ENCODE measurements around the gene TRIM17. TPM values are rescaled to one million over a fixed set of nuclear protein-coding genes. Genes with fewer than 3 reads are reported as not detected.

Gene TRIM17
- total and polyA plus RNA-seq, 2 of the 13 experiments (the other 11 are each of a cell fraction or from before 2014, with no cell fraction given): 0.32 to 0.64 TPM

GRCh38 chr1:228400692-228401454, 15.8 kb downstream of the TRIM17 start:
- no peak overlapping the region for H3K9ac ChIP-seq (ENCODE audit: insufficient read depth, low read depth, low read length)
- ChIA-PET CTCF (ENCODE audit: low intra/inter-chr PET ratio, low total read pairs) (no interaction called here), POLR2A (no interaction called here)
- no peak overlapping the region for H3K27ac ChIP-seq (ENCODE audit: extremely low read length, insufficient read depth, low read length)
- no TSS peak for BruUV-seq (replicated peaks)
- no peak for DNase-seq (ENCODE audit: low spot score)
- H3K4me3 ChIP-seq (replicated peaks in 1 of 3; ENCODE audit: insufficient read depth in 1 of 3, low read depth in 2 of 3, low read length in 3 of 3): no peak overlapping the region
- no peak overlapping the region for H3K4me2 ChIP-seq (ENCODE audit: low read depth, low read length)
- H3K36me3 ChIP-seq (replicated peaks in 1 of 2; ENCODE audit: control insufficient read depth in 1 of 2, insufficient read depth in 2 of 2, low read length in 2 of 2): peaks cover 20 to 57% of the 10 kb centered on the region in 2 experiments
- no peaks in the 10 kb centered on the region; a peak in 1 of 5 replicates for H3K27me3 ChIP-seq (ENCODE audit: control insufficient read depth in 1 of 2, insufficient read depth in 2 of 2, low read length in 2 of 2)
- WGBS (ENCODE audit: low lambda C conversion rate): 98% methylated on average over 14 of the region's 19 CpGs
- FAIRE-seq: no peak
- H3K4me1 ChIP-seq (ENCODE audit: insufficient read depth, low read length): peaks cover 32% of the 10 kb centered on the region
- in situ Hi-C loops (cut with HindIII; ENCODE audit: extremely low pct_ligation_motif_present, low pct_unique_long_range_greater_than_20kb): no loop called here
- intact Hi-C loops (cut with micrococcal nuclease; ENCODE audit: unreplicated experiment): no loop called here
- peaks cover 33% of the 10 kb centered on the region for H3K79me2 ChIP-seq (ENCODE audit: insufficient read depth, low read length)
- no peak overlapping the region for H2AFZ ChIP-seq (ENCODE audit: low read length)
- ATAC-seq: no peak
- peaks cover 31% of the 10 kb centered on the region for H4K20me1 ChIP-seq (ENCODE audit: insufficient read depth, low read length)
- H3K9me3 ChIP-seq (ENCODE audit: low read length): no peaks in the 10 kb centered on the region
- TF ChIP-seq ZNF772 (CRISPR knock-in tag; IDR thresholded peaks at IDR 0.05) (no peak), GMEB1 (CRISPR knock-in tag; IDR thresholded peaks at IDR 0.05; ENCODE audit: borderline replicate concordance) (no peak), MAFF (IDR thresholded peaks at IDR 0.05; ENCODE audit: low read depth, low read length) (peak; percentile 100), YEATS2 (CRISPR knock-in tag; IDR thresholded peaks at IDR 0.05; ENCODE audit: borderline replicate concordance) (no peak), ZNF644 (CRISPR knock-in tag; IDR thresholded peaks at IDR 0.05; ENCODE audit: low read depth) (no peak), RARA (CRISPR knock-in tag; IDR thresholded peaks at IDR 0.05) (no peak), ZNF501 (CRISPR knock-in tag; IDR thresholded peaks at IDR 0.05) (no peak), DZIP1 (CRISPR knock-in tag; IDR thresholded peaks at IDR 0.05) (no peak), ZNF318 (CRISPR knock-in tag; IDR thresholded peaks at IDR 0.05) (no peak), FOSL2 (CRISPR knock-in tag; IDR thresholded peaks at IDR 0.05) (no peak)
- TF ChIP-seq, protein P1, sequence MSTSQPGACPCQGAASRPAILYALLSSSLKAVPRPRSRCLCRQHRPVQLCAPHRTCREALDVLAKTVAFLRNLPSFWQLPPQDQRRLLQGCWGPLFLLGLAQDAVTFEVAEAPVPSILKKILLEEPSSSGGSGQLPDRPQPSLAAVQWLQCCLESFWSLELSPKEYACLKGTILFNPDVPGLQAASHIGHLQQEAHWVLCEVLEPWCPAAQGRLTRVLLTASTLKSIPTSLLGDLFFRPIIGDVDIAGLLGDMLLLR (CRISPR knock-in tag; IDR thresholded peaks at IDR 0.05): no peak
